ENCODE measurements around the gene MKX.

DNA sequence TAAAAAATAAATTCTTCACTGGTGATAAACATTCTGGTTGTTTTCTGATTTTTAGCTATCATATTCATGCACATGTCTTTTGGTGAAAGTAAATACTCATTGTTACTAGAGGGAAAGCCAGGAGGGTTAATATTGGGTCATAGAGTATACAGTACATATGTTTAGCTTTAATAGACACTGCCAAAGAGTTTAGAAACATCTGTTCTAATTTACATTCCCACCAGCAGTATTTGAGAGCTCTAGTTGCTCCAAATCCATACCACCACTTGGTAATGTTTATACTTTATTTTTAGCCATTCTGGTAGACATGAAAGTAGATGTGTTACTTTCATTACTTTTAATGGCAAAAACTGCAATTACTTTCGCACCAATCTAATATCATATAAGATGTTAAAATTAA is 108.8 kb downstream of the MKX start:
- TF ChIP-seq POLR2A (IDR thresholded peaks at IDR 0.05; ENCODE audit: low read depth) (no peak), POLR2AphosphoS5 (IDR thresholded peaks at IDR 0.05) (no peak), EP300 (IDR thresholded peaks at IDR 0.05) (no peak)
- TF ChIP-seq, protein P1, sequence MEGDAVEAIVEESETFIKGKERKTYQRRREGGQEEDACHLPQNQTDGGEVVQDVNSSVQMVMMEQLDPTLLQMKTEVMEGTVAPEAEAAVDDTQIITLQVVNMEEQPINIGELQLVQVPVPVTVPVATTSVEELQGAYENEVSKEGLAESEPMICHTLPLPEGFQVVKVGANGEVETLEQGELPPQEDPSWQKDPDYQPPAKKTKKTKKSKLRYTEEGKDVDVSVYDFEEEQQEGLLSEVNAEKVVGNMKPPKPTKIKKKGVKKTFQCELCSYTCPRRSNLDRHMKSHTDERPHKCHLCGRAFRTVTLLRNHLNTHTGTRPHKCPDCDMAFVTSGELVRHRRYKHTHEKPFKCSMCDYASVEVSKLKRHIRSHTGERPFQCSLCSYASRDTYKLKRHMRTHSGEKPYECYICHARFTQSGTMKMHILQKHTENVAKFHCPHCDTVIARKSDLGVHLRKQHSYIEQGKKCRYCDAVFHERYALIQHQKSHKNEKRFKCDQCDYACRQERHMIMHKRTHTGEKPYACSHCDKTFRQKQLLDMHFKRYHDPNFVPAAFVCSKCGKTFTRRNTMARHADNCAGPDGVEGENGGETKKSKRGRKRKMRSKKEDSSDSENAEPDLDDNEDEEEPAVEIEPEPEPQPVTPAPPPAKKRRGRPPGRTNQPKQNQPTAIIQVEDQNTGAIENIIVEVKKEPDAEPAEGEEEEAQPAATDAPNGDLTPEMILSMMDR (IDR thresholded peaks at IDR 0.05): no peak

All from esophagus muscularis mucosa (tissue), 4 donors.